Smooth muscle cell of the brain vasculature (primary cell): ENCODE results near the gene NOP14.
"Not testable (repeated sequence)": the region's sequence is repeated elsewhere in the genome, so short reads cannot be mapped to it uniquely, and the experiment has no call there.

Experiments used
- DNase-seq: peaks from one replicate; pipeline ENCODE4 v3.0.0-alpha.2; 2012; ENCODE audit warnings: low read depth, low spot score

NOP14 gene

GRCh38 chr4:2963175-2963965 is at the start of gene NOP14, which contains the start of gene GRK4:
TSS of gene NOP14 (minus strand) at chr4:2963406. CDS start at chr4:2963319, 87 bp downstream.
TSS of gene GRK4 (plus strand) at chr4:2963571. CDS start at chr4:2964071, 500 bp downstream.
- DNase-seq = peak; percentile 94

- DNase-seq = no peak
Observed at GRCh38 chr4:3011456-3012220, 48.4 kb upstream of the NOP14 start.

GRCh38 chr4:3010998-3011397 is 47.8 kb upstream of the NOP14 start:
- DNase-seq = no peak

- no peak for DNase-seq
Observed at GRCh38 chr4:3010577-3010976, 47.4 kb upstream of the NOP14 start.

- DNase-seq = no peak
Observed at GRCh38 chr4:3009422-3009821, 46.2 kb upstream of the NOP14 start.

- no peak for DNase-seq
Observed at GRCh38 chr4:3007724-3008123, 44.5 kb upstream of the NOP14 start.

GRCh38 chr4:2996415-2996814 is 33.2 kb upstream of the NOP14 start:
- DNase-seq = no peak

GRCh38 chr4:2995546-2996265 is 32.5 kb upstream of the NOP14 start:
- DNase-seq = no peak

- DNase-seq = no peak
Observed at GRCh38 chr4:2994917-2995316, 31.7 kb upstream of the NOP14 start.

- no peak for DNase-seq
Observed at GRCh38 chr4:2991243-2991642, 28.0 kb upstream of the NOP14 start.

- not testable (repeated sequence) for DNase-seq
Observed at GRCh38 chr4:2983715-2984114, 20.5 kb upstream of the NOP14 start.

- DNase-seq = no peak
Observed at GRCh38 chr4:2982012-2982411, 18.8 kb upstream of the NOP14 start.

- DNase-seq = no peak
Observed at GRCh38 chr4:2981256-2981819, 18.1 kb upstream of the NOP14 start.

- no peak for DNase-seq
Observed at GRCh38 chr4:2977211-2978088, 14.2 kb upstream of the NOP14 start.

- DNase-seq = no peak
Observed at GRCh38 chr4:2971275-2971674, 8.1 kb upstream of the NOP14 start.

- no peak for DNase-seq
Observed at GRCh38 chr4:2968381-2968780, 5.2 kb upstream of the NOP14 start.

- DNase-seq = no peak
Observed at GRCh38 chr4:2965262-2965661, 2.1 kb upstream of the NOP14 start.

- DNase-seq = no peak
Observed at GRCh38 chr4:2964706-2965258, 1.6 kb upstream of the NOP14 start.

GRCh38 chr4:2963966-2964471 is 813 bp upstream of the NOP14 start:
- DNase-seq = no peak

GRCh38 chr4:2962614-2963174 is 512 bp downstream of the NOP14 start:
- DNase-seq = no peak
